ENCODE measurements around the gene FRY. TPM values are rescaled to one million over a fixed set of nuclear protein-coding genes. Genes with fewer than 3 reads are reported as not detected.

Gene FRY
- total and polyA plus RNA-seq, 2 of the 13 experiments (the other 11 are each of a cell fraction or from before 2014, with no cell fraction given), result 8.2 to 13.1 TPM

DNA sequence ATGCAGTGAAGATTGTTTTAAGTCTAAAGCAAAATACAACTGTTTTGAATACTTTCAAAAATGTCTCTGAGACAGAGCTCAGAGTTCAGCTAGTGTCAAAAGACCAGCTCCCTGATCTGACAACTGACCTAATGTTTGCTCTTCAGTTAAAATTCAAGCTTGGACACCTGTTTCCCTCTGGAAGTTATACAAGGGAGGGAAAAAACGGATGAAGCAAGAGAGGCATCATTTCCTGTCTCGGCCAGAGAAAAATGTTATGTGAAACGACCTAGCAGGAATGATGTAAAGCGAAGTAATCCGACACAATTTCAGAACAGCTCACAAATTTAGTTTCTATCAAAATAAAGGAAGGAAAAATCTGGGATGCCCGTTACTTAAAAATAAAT, 224.1 kb downstream of the FRY start:
- H3K9ac ChIP-seq (ENCODE audit: insufficient read depth, low read depth, low read length), result peak overlapping the region; percentile 70
- ATAC-seq (peak; percentile 96), FAIRE-seq (peak; percentile 94), DNase-seq (ENCODE audit: low spot score) (peak; percentile 97)
- TSS peak; percentile 49 for BruUV-seq (replicated peaks)
- no peaks in the 10 kb centered on the region for H3K79me2 ChIP-seq (ENCODE audit: insufficient read depth, low read length)
- ChIA-PET CTCF (ENCODE audit: low intra/inter-chr PET ratio, low total read pairs) (no interaction called here), POLR2A (interaction anchor here (0.7 to 3.4 kb wide), 19 partner anchors 9 to 283 kb away, joined by 3 to 41 read pairs (median 4); partner anchors contain the start of genes BRCA2, FRY, N4BP2L1 and N4BP2L2)
- peaks cover 3 to 8% of the 10 kb centered on the region in 2 experiments; a peak in 2 of 5 replicates for H3K36me3 ChIP-seq (replicated peaks in 1 of 2; ENCODE audit: control insufficient read depth in 1 of 2, insufficient read depth in 2 of 2, low read length in 2 of 2)
- H4K20me1 ChIP-seq (ENCODE audit: insufficient read depth, low read length), result no peaks in the 10 kb centered on the region
- H3K9me3 ChIP-seq (ENCODE audit: low read length), result no peaks in the 10 kb centered on the region
- peak overlapping the region; percentile 92 for H3K27ac ChIP-seq (ENCODE audit: extremely low read length, insufficient read depth, low read length)
- H3K27me3 ChIP-seq (ENCODE audit: control insufficient read depth in 1 of 2, insufficient read depth in 2 of 2, low read length in 2 of 2), result no peaks in the 10 kb centered on the region
- intact Hi-C loops (cut with micrococcal nuclease; ENCODE audit: unreplicated experiment) (no loop called here), in situ Hi-C loops (cut with HindIII; ENCODE audit: extremely low pct_ligation_motif_present, low pct_unique_long_range_greater_than_20kb) (no loop called here)
- WGBS (ENCODE audit: low lambda C conversion rate), result 1% methylated on average over 6 of the region's 6 CpGs
- H2AFZ ChIP-seq (ENCODE audit: low read length), result no peak overlapping the region
- H3K4me3 ChIP-seq (replicated peaks in 1 of 3; ENCODE audit: insufficient read depth in 1 of 3, low read depth in 2 of 3, low read length in 3 of 3), result peak overlapping the region; percentile 5 to 59 (median 24); a peak in 3 of 6 replicates
- peak overlapping the region; percentile 77 for H3K4me2 ChIP-seq (ENCODE audit: low read depth, low read length)
- H3K4me1 ChIP-seq (ENCODE audit: insufficient read depth, low read length), result peaks cover 80% of the 10 kb centered on the region
- TF ChIP-seq, protein P1, sequence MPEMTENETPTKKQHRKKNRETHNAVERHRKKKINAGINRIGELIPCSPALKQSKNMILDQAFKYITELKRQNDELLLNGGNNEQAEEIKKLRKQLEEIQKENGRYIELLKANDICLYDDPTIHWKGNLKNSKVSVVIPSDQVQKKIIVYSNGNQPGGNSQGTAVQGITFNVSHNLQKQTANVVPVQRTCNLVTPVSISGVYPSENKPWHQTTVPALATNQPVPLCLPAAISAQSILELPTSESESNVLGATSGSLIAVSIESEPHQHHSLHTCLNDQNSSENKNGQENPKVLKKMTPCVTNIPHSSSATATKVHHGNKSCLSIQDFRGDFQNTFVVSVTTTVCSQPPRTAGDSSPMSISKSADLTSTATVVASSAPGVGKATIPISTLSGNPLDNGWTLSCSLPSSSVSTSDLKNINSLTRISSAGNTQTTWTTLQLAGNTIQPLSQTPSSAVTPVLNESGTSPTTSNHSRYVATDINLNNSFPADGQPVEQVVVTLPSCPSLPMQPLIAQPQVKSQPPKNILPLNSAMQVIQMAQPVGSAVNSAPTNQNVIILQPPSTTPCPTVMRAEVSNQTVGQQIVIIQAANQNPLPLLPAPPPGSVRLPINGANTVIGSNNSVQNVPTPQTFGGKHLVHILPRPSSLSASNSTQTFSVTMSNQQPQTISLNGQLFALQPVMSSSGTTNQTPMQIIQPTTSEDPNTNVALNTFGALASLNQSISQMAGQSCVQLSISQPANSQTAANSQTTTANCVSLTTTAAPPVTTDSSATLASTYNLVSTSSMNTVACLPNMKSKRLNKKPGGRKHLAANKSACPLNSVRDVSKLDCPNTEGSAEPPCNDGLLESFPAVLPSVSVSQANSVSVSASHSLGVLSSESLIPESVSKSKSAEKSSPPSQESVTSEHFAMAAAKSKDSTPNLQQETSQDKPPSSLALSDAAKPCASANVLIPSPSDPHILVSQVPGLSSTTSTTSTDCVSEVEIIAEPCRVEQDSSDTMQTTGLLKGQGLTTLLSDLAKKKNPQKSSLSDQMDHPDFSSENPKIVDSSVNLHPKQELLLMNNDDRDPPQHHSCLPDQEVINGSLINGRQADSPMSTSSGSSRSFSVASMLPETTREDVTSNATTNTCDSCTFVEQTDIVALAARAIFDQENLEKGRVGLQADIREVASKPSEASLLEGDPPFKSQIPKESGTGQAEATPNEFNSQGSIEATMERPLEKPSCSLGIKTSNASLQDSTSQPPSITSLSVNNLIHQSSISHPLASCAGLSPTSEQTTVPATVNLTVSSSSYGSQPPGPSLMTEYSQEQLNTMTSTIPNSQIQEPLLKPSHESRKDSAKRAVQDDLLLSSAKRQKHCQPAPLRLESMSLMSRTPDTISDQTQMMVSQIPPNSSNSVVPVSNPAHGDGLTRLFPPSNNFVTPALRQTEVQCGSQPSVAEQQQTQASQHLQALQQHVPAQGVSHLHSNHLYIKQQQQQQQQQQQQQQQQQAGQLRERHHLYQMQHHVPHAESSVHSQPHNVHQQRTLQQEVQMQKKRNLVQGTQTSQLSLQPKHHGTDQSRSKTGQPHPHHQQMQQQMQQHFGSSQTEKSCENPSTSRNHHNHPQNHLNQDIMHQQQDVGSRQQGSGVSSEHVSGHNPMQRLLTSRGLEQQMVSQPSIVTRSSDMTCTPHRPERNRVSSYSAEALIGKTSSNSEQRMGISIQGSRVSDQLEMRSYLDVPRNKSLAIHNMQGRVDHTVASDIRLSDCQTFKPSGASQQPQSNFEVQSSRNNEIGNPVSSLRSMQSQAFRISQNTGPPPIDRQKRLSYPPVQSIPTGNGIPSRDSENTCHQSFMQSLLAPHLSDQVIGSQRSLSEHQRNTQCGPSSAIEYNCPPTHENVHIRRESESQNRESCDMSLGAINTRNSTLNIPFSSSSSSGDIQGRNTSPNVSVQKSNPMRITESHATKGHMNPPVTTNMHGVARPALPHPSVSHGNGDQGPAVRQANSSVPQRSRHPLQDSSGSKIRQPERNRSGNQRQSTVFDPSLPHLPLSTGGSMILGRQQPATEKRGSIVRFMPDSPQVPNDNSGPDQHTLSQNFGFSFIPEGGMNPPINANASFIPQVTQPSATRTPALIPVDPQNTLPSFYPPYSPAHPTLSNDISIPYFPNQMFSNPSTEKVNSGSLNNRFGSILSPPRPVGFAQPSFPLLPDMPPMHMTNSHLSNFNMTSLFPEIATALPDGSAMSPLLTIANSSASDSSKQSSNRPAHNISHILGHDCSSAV (CRISPR knock-in tag; IDR thresholded peaks at IDR 0.05; ENCODE audit: borderline replicate concordance), result no peak
- TF ChIP-seq ZNF331 (CRISPR knock-in tag; IDR thresholded peaks at IDR 0.05) (peak; percentile 57; the same call in 1 of the 2 replicates), DNMT3B (CRISPR knock-in tag; conservative IDR thresholded peaks at IDR 0.05) (0 out of 2 replicates have a peak, but pooled peaks have one; percentile 73), MED1 (CRISPR knock-in tag; IDR thresholded peaks at IDR 0.05) (peak; percentile 97), ASH2L (IDR thresholded peaks at IDR 0.05; ENCODE audit: insufficient read length, low read depth, low read length) (peak; percentile 58), ZNF264 (CRISPR knock-in tag; IDR thresholded peaks at IDR 0.05) (0 out of 2 replicates have a peak, but pooled peaks have one; percentile 35), NCOR1 (IDR thresholded peaks at IDR 0.05; ENCODE audit: borderline replicate concordance, low read length) (peak; percentile 63; the same call in 1 of the 2 replicates), NR2F2 (IDR thresholded peaks at IDR 0.05; ENCODE audit: borderline replicate concordance, low read depth) (peak; percentile 59; the same call in 1 of the 2 replicates), ZNF567 (CRISPR knock-in tag; IDR thresholded peaks at IDR 0.05; ENCODE audit: borderline replicate concordance) (no peak)
- TF ChIP-seq, protein P2, sequence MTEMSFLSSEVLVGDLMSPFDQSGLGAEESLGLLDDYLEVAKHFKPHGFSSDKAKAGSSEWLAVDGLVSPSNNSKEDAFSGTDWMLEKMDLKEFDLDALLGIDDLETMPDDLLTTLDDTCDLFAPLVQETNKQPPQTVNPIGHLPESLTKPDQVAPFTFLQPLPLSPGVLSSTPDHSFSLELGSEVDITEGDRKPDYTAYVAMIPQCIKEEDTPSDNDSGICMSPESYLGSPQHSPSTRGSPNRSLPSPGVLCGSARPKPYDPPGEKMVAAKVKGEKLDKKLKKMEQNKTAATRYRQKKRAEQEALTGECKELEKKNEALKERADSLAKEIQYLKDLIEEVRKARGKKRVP (CRISPR knock-in tag; IDR thresholded peaks at IDR 0.05), result peak in 1 of 2 experiments; percentile 99; a peak in 2 of 4 replicates
- TF ChIP-seq, protein P3, sequence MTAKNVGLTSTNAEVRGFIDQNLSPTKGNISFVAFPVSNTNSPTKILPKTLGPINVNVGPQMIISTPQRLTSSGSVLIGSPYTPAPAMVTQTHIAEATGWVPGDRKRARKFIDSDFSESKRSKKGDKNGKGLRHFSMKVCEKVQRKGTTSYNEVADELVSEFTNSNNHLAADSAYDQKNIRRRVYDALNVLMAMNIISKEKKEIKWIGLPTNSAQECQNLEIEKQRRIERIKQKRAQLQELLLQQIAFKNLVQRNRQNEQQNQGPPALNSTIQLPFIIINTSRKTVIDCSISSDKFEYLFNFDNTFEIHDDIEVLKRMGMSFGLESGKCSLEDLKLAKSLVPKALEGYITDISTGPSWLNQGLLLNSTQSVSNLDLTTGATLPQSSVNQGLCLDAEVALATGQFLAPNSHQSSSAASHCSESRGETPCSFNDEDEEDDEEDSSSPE (CRISPR knock-in tag; IDR thresholded peaks at IDR 0.05), result peak; percentile 77

All from HepG2 (cell line).